IPS DF 6.9 (cell line): ENCODE measurements around the gene RHOF.

Experiments used
- DNase-seq: peaks from one replicate; pipeline ENCODE4 v3.0.0-alpha.2; 2013; ENCODE audit warnings: low read depth, low spot score
- H3K27ac ChIP-seq: one replicate; pipeline ENCODE4 v1.5.1; 2013; ENCODE audit warnings: low read length, control low read depth
- H3K27me3 ChIP-seq: 2 replicates; pipeline ENCODE4 v1.6.1; 2013; ENCODE audit warnings: mild to moderate bottlenecking, low read length; ENCODE audit not compliant: control insufficient read depth, insufficient read depth
- H3K36me3 ChIP-seq: 2 replicates; pipeline ENCODE4 v1.6.1; 2013; ENCODE audit warnings: low read length; ENCODE audit not compliant: control insufficient read depth, insufficient read depth
- H3K4me1 ChIP-seq: 2 replicates; pipeline ENCODE4 v1.6.1; 2013; ENCODE audit warnings: low read length; ENCODE audit not compliant: control insufficient read depth, insufficient read depth
- H3K4me3 ChIP-seq: 2 replicates; pipeline ENCODE4 v1.5.1; 2013; ENCODE audit warnings: mild to moderate bottlenecking, low read length
- H3K9me3 ChIP-seq: 2 replicates; pipeline ENCODE4 v1.6.1; 2013; ENCODE audit warnings: low read length, inconsistent platforms; ENCODE audit not compliant: control insufficient read depth, insufficient read depth
- WGBS: extraction: QIAGEN DNeasy Blood & Tissue Kit; methylation state at CpG from one replicate; pipeline ENCODE4 v1.1.7; 2013; ENCODE audit warnings: mixed read lengths, missing lambda C conversion rate; ENCODE audit not compliant: insufficient read length, insufficient coverage; 5-methylcytosine and 5-hydroxymethylcytosine counted together

RHOF gene

GRCh38 chr12:121733849-121734248 is 59.6 kb downstream of the RHOF start:
- Histone ChIP-seq H3K9me3 (no peaks in the 10 kb centered on the region), H3K4me1 (no peaks in the 10 kb centered on the region)

GRCh38 chr12:121731473-121731872 is 62.0 kb downstream of the RHOF start:
- H3K27ac ChIP-seq: no peak overlapping the region
- H3K36me3 ChIP-seq: no peaks in the 10 kb centered on the region
- H3K9me3 ChIP-seq: no peaks in the 10 kb centered on the region
- no peak overlapping the region for H3K4me3 ChIP-seq
- DNase-seq: no peak
- H3K27me3 ChIP-seq: no peaks in the 10 kb centered on the region
- WGBS: no CpG with 5 or more reads among the region's 7 CpGs
- H3K4me1 ChIP-seq: no peaks in the 10 kb centered on the region

More at GRCh38 chr12:121733849-121734248, 59.6 kb downstream of the RHOF start:
- Histone ChIP-seq H3K27ac (no peak overlapping the region), H3K4me3 (no peak overlapping the region), H3K27me3 (no peaks in the 10 kb centered on the region), H3K36me3 (no peaks in the 10 kb centered on the region)
- WGBS: no CpG with 5 or more reads among the region's 8 CpGs
- no peak for DNase-seq

GRCh38 chr12:121729021-121729420 is 64.5 kb downstream of the RHOF start:
- Histone ChIP-seq H3K36me3 (no peaks in the 10 kb centered on the region), H3K4me1 (no peaks in the 10 kb centered on the region), H3K9me3 (no peaks in the 10 kb centered on the region), H3K27ac (no peak overlapping the region), H3K27me3 (no peaks in the 10 kb centered on the region), H3K4me3 (no peak overlapping the region)
- WGBS: no CpG with 5 or more reads among the region's 6 CpGs
- DNase-seq: no peak
